GM21825 (cell line): ENCODE results near the gene CCDC102A.
"Not testable (repeated sequence)": the region's sequence is repeated elsewhere in the genome, so short reads cannot be mapped to it uniquely, and the experiment has no call there.

Source experiments
- ATAC-seq: cut with Tn5 transposase; IDR thresholded peaks from one replicate; pipeline ENCODE4 v1.9.1; 2021; ENCODE audit warnings: mild to moderate bottlenecking, moderate library complexity; ENCODE audit not compliant: unreplicated experiment

Gene CCDC102A

DNA sequence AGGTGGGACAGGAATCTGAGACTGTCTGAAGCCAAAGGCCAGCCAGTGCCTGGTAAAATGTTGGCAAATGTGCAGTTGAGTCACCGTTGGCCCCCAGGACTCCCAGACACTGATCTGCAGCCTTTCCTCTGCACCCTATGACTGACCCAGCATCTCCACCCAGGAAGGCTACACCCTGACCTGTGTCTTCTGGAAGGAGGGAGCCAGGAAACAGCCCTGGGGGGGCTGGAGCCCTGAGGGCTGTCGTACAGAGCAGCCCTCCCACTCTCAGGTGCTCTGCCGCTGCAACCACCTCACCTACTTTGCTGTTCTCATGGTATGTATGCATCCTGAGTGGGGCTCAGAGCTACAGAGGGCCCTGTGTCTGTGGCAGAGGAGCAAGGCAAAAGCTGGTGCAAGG is 30.1 kb upstream of the CCDC102A start:
- no peak for ATAC-seq

DNA sequence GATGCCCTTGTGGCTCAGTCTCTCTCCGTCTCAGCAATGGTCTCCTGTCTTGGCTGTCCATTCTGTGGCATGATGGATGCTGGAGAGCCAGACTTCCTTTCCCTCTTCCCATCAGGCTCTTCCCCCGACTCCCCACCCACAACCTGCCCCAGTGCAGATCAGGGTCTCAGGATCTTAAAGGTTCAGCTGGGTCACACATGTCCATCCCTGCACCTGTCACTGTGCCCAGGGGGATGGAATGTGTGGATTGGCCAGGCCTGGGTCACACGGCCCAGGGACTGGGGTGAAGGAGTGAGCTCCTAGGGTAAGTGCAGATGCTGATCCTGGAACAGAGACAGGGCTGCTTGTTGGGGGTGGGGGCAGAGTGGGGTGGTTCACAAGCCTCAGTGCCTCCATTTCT is 29.1 kb upstream of the CCDC102A start:
- ATAC-seq, result no peak

GRCh38 chr16:57564571-57565270 is 28.4 kb upstream of the CCDC102A start:
- no peak for ATAC-seq

- no peak for ATAC-seq
These were observed 27.4 kb upstream of the CCDC102A start for GRCh38 chr16:57563761-57564160.

DNA sequence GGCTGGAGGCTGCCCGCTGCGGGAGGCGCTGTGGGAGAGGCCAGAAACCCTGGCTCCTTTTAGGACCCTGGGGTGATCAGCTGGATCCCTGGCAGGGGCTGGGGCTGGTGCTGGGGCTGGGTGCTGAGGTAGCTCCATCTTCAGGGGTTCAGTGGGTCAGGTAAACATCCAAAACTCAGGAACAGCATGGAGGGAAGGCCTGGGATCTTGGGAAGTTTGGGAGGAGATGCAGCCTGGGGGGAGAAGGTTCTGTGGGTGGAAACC is 27.0 kb upstream of the CCDC102A start:
- ATAC-seq, result no peak

GRCh38 chr16:57562669-57563486 is 26.5 kb upstream of the CCDC102A start:
- ATAC-seq, result no peak

GRCh38 chr16:57562066-57562465 is 25.7 kb upstream of the CCDC102A start:
- no peak for ATAC-seq

- no peak for ATAC-seq
These were observed 22.9 kb upstream of the CCDC102A start for GRCh38 chr16:57559072-57559790.

- ATAC-seq, result no peak
These were observed 20.7 kb upstream of the CCDC102A start for GRCh38 chr16:57556941-57557541.

GRCh38 chr16:57555831-57556230 is 19.5 kb upstream of the CCDC102A start:
- no peak for ATAC-seq

GRCh38 chr16:57551057-57551456 is 14.7 kb upstream of the CCDC102A start:
- no peak for ATAC-seq

DNA sequence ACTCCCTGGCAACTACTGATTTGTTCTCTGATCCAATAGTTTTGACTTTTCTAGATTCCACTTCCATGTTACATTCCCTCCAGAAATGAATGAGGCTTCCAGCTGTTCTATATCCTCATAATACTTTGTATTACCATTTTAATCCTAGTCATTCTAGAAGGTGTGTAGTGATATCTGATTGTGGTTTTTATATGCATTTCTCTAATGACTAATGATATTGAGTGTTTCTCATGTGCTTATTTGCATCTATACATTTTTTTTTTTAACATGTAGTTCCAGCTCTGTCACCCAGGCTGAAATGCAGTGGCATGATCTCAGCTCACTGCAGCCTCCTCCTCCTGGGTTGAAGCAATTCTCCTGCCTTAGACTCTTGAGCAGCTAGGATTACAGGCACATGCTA is 13.4 kb upstream of the CCDC102A start:
- ATAC-seq, result no peak

DNA sequence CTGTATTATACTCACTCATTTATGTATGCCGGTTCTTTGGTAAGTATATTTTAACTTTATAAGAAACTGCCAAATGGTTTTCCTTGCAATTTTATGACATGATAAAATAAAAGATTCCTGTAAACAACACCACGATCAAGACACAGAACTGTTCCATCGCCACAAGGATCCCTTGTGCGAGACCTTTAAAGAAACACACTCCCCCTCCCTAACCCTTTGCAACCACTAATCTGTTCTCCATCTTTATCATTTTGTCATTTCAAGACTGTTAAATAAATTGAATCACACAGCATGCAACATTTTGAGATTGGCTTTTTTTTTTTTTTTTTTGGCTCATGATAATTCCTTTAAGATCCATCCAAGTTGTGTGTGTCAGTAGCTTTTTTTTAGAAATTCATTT is 12.0 kb upstream of the CCDC102A start:
- ATAC-seq, result no peak

- not testable (repeated sequence) for ATAC-seq
These were observed 11.2 kb upstream of the CCDC102A start for GRCh38 chr16:57547524-57547923.

- peak; percentile 77 for ATAC-seq
These were observed 7.8 kb upstream of the CCDC102A start for GRCh38 chr16:57544124-57544653.

DNA sequence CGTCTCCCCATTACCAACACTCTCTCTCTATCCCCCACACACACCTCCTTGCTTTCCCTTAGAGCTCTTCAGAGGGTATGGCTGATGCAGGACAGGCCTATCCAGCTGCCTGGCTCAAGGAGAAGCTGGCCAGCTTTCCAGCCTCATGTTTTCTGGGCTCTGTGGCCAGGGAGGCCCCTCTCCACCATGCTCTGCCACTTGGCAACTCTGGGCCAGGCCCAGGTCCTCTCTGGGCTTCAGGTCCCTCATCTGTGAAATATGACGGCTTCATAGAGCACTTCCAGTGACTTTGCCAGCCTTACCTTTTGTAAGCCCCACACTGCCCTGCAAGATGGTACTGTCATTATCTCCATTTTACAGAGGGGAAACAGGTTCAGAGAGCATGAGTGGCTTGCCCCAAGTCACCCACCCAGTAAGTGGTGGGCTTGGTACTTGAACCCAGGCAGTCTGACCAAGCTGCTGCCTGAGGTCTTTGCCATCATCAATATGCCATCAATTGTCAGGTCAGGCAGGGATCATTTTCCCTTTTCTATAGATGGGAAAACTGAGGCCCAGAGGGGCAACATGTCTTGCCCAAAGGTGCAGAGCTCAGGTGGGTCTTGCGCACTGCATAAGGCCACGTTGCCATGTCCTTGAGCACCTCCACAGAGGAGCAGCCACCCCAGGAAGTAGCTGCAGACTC is 5.5 kb upstream of the CCDC102A start:
- ATAC-seq, result no peak

DNA sequence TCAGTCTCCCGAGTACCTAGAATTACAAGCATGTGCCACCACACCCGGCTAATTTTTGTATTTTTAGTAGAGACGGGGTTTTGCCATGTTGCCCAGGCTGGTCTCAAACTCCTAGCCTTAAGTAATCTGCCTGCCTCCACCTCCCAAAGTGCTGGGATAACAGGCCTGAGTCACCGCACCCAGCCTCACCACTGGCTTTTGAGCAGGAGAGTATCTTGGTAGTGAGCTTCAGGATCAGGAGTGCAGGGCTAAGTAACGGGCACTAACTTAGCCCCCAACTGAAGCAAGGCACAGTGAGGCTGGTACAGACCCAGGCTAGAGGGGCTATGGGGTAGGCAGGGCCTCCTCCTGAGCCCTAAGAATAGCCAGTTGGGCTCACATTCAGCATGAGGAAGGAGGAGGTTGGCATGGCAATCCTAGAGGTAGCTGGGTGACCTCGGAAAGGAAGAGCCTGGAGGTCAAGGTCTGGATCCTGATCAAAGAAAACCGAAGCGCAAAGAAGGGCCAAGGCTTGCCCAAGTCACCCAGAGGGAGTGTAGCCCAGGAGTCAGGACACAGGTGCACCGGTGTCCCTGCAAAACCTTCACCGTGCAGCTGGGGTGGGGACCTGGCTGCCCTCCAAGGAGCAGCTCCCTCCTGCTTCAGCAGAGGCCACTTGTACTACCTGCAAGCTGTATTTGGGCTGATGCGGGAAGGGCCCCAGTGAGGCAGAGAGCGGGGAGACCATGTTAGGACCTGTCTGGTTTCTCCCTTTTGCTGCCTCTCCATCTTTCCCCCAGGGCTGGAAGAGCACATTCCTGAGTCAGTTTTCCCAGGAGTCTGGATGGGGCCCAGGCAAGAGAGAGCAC is 4.8 kb upstream of the CCDC102A start:
- ATAC-seq, result no peak

GRCh38 chr16:57540387-57540786 is 4.0 kb upstream of the CCDC102A start:
- no peak for ATAC-seq

DNA sequence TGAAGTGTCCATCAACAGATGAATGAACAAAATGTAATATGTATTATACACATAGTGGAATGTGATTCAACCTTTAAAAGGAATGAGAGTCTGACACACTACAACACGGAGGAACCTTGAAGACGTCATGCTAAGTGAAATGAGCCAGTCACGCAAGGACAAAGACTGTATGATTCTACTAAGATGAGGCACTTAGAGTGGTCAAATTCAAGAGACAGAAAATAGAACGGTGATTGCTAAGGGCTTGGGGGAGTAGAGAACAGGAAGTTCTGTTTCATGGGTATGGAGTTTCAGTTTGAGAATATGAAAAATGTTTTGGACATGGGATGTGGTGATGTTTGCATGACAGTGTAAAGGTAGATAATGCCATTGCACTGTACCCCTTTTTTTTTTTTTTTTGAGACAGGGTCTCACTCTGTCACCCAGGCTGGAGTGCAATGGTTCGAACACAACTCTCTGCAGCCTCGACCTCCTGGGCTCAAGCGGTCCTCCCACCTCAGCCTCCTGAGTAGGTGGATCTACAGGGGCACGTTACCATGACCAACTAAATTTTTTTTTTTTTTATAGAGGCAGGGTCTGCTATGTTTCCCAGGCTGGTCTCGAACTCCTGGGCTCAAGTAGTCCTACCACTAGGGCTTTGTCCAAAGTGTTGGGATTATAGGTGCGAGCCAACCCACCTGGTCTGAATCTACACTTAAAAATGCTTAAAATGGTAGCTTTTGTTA is 2.9 kb upstream of the CCDC102A start:
- ATAC-seq, result peak; percentile 33
